ENCODE results near the gene STK40.

The STK40 gene, protein sequence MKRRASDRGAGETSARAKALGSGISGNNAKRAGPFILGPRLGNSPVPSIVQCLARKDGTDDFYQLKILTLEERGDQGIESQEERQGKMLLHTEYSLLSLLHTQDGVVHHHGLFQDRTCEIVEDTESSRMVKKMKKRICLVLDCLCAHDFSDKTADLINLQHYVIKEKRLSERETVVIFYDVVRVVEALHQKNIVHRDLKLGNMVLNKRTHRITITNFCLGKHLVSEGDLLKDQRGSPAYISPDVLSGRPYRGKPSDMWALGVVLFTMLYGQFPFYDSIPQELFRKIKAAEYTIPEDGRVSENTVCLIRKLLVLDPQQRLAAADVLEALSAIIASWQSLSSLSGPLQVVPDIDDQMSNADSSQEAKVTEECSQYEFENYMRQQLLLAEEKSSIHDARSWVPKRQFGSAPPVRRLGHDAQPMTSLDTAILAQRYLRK

DNA sequence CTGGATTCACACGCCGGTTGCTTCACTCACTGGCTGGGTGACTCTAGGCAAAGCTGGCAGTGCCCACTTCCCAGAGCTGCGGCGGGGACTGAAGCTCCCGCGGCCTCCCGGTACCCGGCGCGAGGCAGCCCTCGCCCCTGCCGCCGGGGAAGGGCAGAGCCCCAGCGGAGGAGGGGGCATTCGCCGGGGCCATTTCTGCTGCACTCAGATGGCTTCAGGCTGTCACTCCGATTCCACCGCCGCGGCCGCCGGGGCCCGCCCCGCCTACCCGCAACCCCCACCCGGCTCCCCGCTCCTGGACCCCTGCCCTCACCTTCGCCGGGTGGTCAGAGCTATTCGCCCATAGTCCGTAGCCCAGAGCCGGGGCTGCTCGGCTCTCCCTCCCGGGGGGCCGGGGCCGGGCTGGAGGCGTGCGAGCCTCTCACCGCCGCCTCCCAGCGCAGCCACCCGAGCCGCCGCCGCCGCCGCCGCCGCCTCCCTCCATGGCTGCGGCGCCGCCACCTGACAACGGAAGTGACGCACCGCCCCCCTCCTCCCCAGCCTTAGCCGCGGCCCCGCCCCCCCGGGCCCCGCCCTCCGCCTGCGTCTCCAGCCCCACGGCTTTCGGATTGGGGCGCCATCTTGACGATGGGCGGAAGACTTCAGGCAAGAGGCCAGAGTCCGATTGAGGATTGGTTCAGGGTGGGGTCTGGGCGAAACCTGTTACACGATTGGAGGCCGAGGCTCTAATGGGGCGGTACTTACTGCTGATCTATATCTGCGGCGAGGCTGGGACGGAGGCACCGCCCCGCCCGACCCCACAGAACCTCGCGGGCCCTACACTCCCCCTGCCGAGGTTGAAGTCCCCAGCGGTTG is at the start of gene STK40:
Gene STK40, minus strand, starts transcription at position 515 of the 855 bp plus-strand sequence. CDS start 24,592 bp downstream, outside the sequence.
- H3K9ac ChIP-seq: peak within 1 kb of the TSS; percentile 78 to 96 (median 92)
- H3K9me3 ChIP-seq (replicated peaks in 1 of 11): no peaks in the 10 kb centered on the region
- H3K27me3 ChIP-seq: no peaks in the 10 kb centered on the region
- H3K36me3 ChIP-seq: peaks cover 5 to 34% (median 18%) of the 10 kb centered on the region in 11 experiments; a peak in 20 of 22 replicates
- peaks cover 48 to 81% (median 61%) of the 10 kb centered on the region in 10 experiments for H3K4me1 ChIP-seq
- peak within 1 kb of the TSS; percentile 77 to 97 (median 90) for H3K4me3 ChIP-seq
- no peak for TF ChIP-seq Cebpa-rat (IDR thresholded peaks at IDR 0.05)
- peaks cover 10 to 48% (median 41%) of the 10 kb centered on the region in 11 experiments; a peak in 19 of 22 replicates for H4K20me1 ChIP-seq
- H3K4me2 ChIP-seq: peak within 1 kb of the TSS; percentile 92 to 99 (median 96)
- H3K27ac ChIP-seq: peak within 1 kb of the TSS; percentile 91 to 99 (median 97)

DNA sequence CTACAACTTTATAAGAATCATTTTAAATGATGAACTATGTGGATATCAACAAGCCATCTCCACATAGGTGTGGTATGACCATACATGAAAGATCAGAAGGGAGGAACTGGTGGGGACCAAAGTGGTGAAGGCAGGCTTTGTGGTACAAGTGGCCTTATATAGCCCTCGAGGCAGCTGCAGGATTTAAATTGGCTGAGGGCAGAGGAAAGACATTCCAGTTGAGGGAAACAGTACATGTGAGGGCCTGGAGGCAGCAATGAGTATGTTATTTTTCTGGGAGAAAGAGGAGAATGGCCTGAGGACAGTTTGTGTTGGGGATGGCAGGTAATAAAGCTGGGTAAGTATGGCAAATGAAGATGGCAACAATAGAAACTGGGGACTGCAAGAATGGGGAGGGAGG is 47.4 kb upstream of the STK40 start:
- H3K9ac ChIP-seq: no peak overlapping the region
- no peaks in the 10 kb centered on the region for H3K27me3 ChIP-seq
- no peak overlapping the region for H3K27ac ChIP-seq
- no peaks in the 10 kb centered on the region for H3K4me1 ChIP-seq
- H3K9me3 ChIP-seq (replicated peaks in 1 of 11): no peaks in the 10 kb centered on the region
- no peak overlapping the region for H3K4me2 ChIP-seq
- H4K20me1 ChIP-seq: no peaks in the 10 kb centered on the region
- no peak for TF ChIP-seq Cebpa-rat (IDR thresholded peaks at IDR 0.05)
- H3K36me3 ChIP-seq: no peaks in the 10 kb centered on the region; a peak in 1 of 22 replicates
- no peak overlapping the region for H3K4me3 ChIP-seq

DNA sequence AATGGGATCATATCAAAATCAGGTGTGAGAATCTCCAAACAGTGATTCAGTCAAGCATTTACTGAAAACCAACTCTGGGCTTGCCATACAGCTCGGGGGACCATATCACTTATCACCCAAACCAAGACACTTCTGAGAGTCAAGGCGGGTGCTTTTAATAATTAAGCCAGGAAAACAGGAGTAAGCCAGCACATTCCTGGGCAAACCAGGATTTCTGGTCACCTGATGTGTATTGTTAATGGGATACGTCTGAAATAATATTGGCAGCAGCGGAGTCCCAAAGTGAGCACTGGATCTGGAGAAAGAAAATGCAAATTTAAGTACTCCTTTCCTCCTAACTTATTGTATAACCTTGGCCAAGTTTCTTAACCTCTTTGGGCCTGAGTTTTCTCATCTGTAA is 46.9 kb upstream of the STK40 start:
- Histone ChIP-seq H3K9me3 (replicated peaks in 1 of 11) (no peaks in the 10 kb centered on the region), H3K27me3 (no peaks in the 10 kb centered on the region), H3K9ac (no peak overlapping the region), H3K4me3 (no peak overlapping the region), H3K4me2 (no peak overlapping the region), H3K4me1 (no peaks in the 10 kb centered on the region), H3K36me3 (no peaks in the 10 kb centered on the region; a peak in 1 of 22 replicates), H4K20me1 (no peaks in the 10 kb centered on the region), H3K27ac (no peak overlapping the region)
- no peak for TF ChIP-seq Cebpa-rat (IDR thresholded peaks at IDR 0.05)

GRCh38 chr1:36425791-36426190 is 40.1 kb upstream of the STK40 start:
- Histone ChIP-seq H3K4me1 (no peaks in the 10 kb centered on the region), H3K27me3 (no peaks in the 10 kb centered on the region), H3K27ac (no peak overlapping the region), H3K36me3 (no peaks in the 10 kb centered on the region), H4K20me1 (no peaks in the 10 kb centered on the region), H3K4me2 (no peak overlapping the region), H3K9ac (no peak overlapping the region), H3K4me3 (no peak overlapping the region), H3K9me3 (replicated peaks in 1 of 11) (no peaks in the 10 kb centered on the region)
- TF ChIP-seq Cebpa-rat (IDR thresholded peaks at IDR 0.05): no peak

- no peak overlapping the region for H3K27ac ChIP-seq
- no peaks in the 10 kb centered on the region; a peak in 2 of 22 replicates for H3K27me3 ChIP-seq
- H3K9me3 ChIP-seq (replicated peaks in 1 of 11): no peaks in the 10 kb centered on the region
- H3K36me3 ChIP-seq: no peaks in the 10 kb centered on the region
- H3K4me1 ChIP-seq: peaks cover 4 to 5% (median 5%) of the 10 kb centered on the region in 10 experiments; a peak in 16 of 20 replicates
- H3K9ac ChIP-seq: 0 out of 22 replicates have a peak overlapping the region, but pooled peaks of 1 of the 11 experiments have one; percentile 7
- no peak overlapping the region for H3K4me2 ChIP-seq
- TF ChIP-seq Cebpa-rat (IDR thresholded peaks at IDR 0.05): no peak
- H3K4me3 ChIP-seq: no peak overlapping the region
- H4K20me1 ChIP-seq: no peaks in the 10 kb centered on the region
These were observed 35.9 kb upstream of the STK40 start for GRCh38 chr1:36421649-36422048.

GRCh38 chr1:36420836-36421317 is 35.2 kb upstream of the STK40 start:
- no peaks in the 10 kb centered on the region for H3K36me3 ChIP-seq
- no peak overlapping the region for H3K4me3 ChIP-seq
- H3K9me3 ChIP-seq (replicated peaks in 1 of 11): no peaks in the 10 kb centered on the region
- peak overlapping the region in 3 of 11 experiments; percentile 5 to 18 (median 10); a peak in 1 of 22 replicates for H3K9ac ChIP-seq
- peak overlapping the region in 2 of 11 experiments; percentile 30 to 49; a peak in 3 of 22 replicates for H3K27ac ChIP-seq
- no peaks in the 10 kb centered on the region for H4K20me1 ChIP-seq
- H3K27me3 ChIP-seq: no peaks in the 10 kb centered on the region; a peak in 2 of 22 replicates
- H3K4me2 ChIP-seq: peak overlapping the region in 10 of 11 experiments; percentile 13 to 55 (median 32); a peak in 13 of 22 replicates
- peaks cover 4 to 5% (median 5%) of the 10 kb centered on the region in 10 experiments; a peak in 16 of 20 replicates for H3K4me1 ChIP-seq
- no peak for TF ChIP-seq Cebpa-rat (IDR thresholded peaks at IDR 0.05)

DNA sequence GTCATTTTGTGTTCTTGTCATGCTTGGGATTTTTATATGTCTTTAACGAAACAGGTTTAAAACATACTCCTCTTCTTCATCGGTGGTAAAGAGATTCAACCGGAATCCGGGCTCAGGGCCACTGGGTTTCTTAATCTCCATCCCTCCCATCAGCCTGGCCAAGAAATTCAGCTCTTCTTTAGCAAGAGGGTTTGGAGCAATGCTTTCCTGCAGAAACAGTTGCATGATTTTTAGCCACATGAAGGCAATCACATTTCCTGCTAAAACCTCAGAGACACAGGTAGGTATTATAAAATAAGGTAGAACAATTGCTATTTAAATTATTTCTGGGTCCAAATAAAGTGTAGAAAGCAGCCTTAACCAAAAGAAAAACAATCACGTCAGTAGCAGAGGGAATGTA is 34.7 kb upstream of the STK40 start:
- Histone ChIP-seq H3K9me3 (replicated peaks in 1 of 11) (no peaks in the 10 kb centered on the region), H3K4me2 (peak overlapping the region in 10 of 11 experiments; percentile 13 to 55 (median 32); a peak in 13 of 22 replicates), H3K9ac (no peak overlapping the region; a peak in 1 of 22 replicates), H3K4me1 (peaks cover 4 to 5% (median 5%) of the 10 kb centered on the region in 10 experiments; a peak in 16 of 20 replicates), H3K27ac (no peak overlapping the region), H4K20me1 (no peaks in the 10 kb centered on the region), H3K27me3 (no peaks in the 10 kb centered on the region; a peak in 2 of 22 replicates), H3K36me3 (no peaks in the 10 kb centered on the region), H3K4me3 (no peak overlapping the region)
- no peak for TF ChIP-seq Cebpa-rat (IDR thresholded peaks at IDR 0.05)

- peaks cover 4 to 5% (median 5%) of the 10 kb centered on the region in 10 experiments; a peak in 16 of 20 replicates for H3K4me1 ChIP-seq
- H3K36me3 ChIP-seq: no peaks in the 10 kb centered on the region
- peaks cover 2 to 7% (median 6%) of the 10 kb centered on the region in 11 experiments; a peak in 21 of 22 replicates for H3K9me3 ChIP-seq (replicated peaks in 1 of 11)
- no peaks in the 10 kb centered on the region for H4K20me1 ChIP-seq
- H3K4me2 ChIP-seq: no peak overlapping the region
- H3K4me3 ChIP-seq: no peak overlapping the region
- no peak overlapping the region for H3K27ac ChIP-seq
- H3K27me3 ChIP-seq: no peaks in the 10 kb centered on the region; a peak in 2 of 22 replicates
- H3K9ac ChIP-seq: no peak overlapping the region
- no peak for TF ChIP-seq Cebpa-rat (IDR thresholded peaks at IDR 0.05)
These were observed 33.8 kb upstream of the STK40 start for GRCh38 chr1:36419569-36419968.
